Prostate gland (tissue), 2 donors: ENCODE measurements around the gene TAPT1. TPM values are rescaled to one million over a fixed set of nuclear protein-coding genes. Genes with fewer than 3 reads are reported as not detected.

ENCODE experiments used
- DNase-seq: peaks from one replicate; pipeline ENCODE4 v3.0.0-alpha.2; 2019; ENCODE audit warnings: low spot score
- H3K27ac ChIP-seq, 2 donors: fragments of 200-600 bp; sonication (generic); 2 replicates each; pipeline ENCODE4 v1.5.1; 2017 to 2019
- H3K27me3 ChIP-seq: fragments of 200-600 bp; sonication (generic); replicated peaks from 2 replicates; pipeline ENCODE4 v1.5.1; 2019; ENCODE audit not compliant: insufficient read depth
- H3K36me3 ChIP-seq, 2 donors: fragments of 200-600 bp; sonication (generic); 1 replicate in 1 of 2; 2 replicates in 1 of 2; pipeline versions ENCODE4 v1.5.1 to v1.8.1; 2017 to 2019
- H3K4me1 ChIP-seq: fragments of 200-600 bp; sonication (generic); replicated peaks from 2 replicates; pipeline ENCODE4 v1.5.1; 2019
- H3K4me3 ChIP-seq, 2 donors: fragments of 200-600 bp; sonication (generic); 2 replicates each; pipeline ENCODE4 v1.5.1; 2017 to 2019
- H3K9me3 ChIP-seq: fragments of 200-600 bp; sonication (generic); 2 replicates; pipeline ENCODE4 v1.5.1; 2017
- CTCF ChIP-seq, 4 experiments: fragments of 200-600 bp in 2 of 4; fragments of 450-650 bp in 2 of 4; sonication (generic) in 2 of 4; IDR thresholded peaks; 1 replicate in 3 of 4; 2 replicates in 1 of 4; pipeline ENCODE4 v1.5.1; 2016 to 2019; ENCODE audit warnings: antibody characterized with exemption in 4 of 4, mild to moderate bottlenecking in 2 of 4, moderate library complexity in 2 of 4
- POLR2A ChIP-seq: fragments of 450-650 bp; IDR thresholded peaks from one replicate; pipeline ENCODE4 v1.6.1; 2016; ENCODE audit warnings: antibody characterized with exemption, mild to moderate bottlenecking
- POLR2AphosphoS5 ChIP-seq: sonication (generic); formaldehyde crosslinking; IDR thresholded peaks from one replicate; pipeline ENCODE4 v1.6.1; 2017; ENCODE audit warnings: antibody characterized with exemption
- WGBS: methylation state at CpG from one replicate; pipeline ENCODE4 v1.1.5; 2018; 5-methylcytosine and 5-hydroxymethylcytosine counted together
- intact Hi-C: fragments of 100-400 bp; cut with DNase I; formaldehyde crosslinking; loops from one replicate; pipeline ENCODE4 v1.14.2; 2022
- total RNA-seq, 2 donors: library from RNA; depleted of rRNA; stranded (reverse); fragments of >200 nt; gene quantifications; one replicate each; pipeline ENCODE4 v1.1.0, GENCODE V29; 2016

TAPT1 gene
- total RNA-seq, 2 donors from 2014 or later, result 16.2 to 48.6 TPM

GRCh38 chr4:16129336-16129735, 96.9 kb downstream of the TAPT1 start:
- 26% methylated on average over 1 of the region's 1 CpG for WGBS
- no peak overlapping the region for H3K4me3 ChIP-seq
- no peaks in the 10 kb centered on the region for H3K36me3 ChIP-seq
- DNase-seq, result no peak
- TF ChIP-seq POLR2AphosphoS5, result no peak
- no peak for TF ChIP-seq CTCF (IDR thresholded peaks at IDR 0.05)
- TF ChIP-seq POLR2A, result no peak
- intact Hi-C loops, result no loop called here
- H3K27me3 ChIP-seq, result no peaks in the 10 kb centered on the region
- H3K4me1 ChIP-seq, result no peaks in the 10 kb centered on the region
- no peaks in the 10 kb centered on the region for H3K9me3 ChIP-seq
- H3K27ac ChIP-seq, result no peak overlapping the region

GRCh38 chr4:16126714-16127113, 99.6 kb downstream of the TAPT1 start:
- no peaks in the 10 kb centered on the region for H3K36me3 ChIP-seq
- no peak for DNase-seq
- H3K4me3 ChIP-seq, result no peak overlapping the region
- TF ChIP-seq CTCF (IDR thresholded peaks at IDR 0.05), result no peak
- no peak for TF ChIP-seq POLR2AphosphoS5
- TF ChIP-seq POLR2A, result no peak
- no peaks in the 10 kb centered on the region for H3K9me3 ChIP-seq
- H3K27me3 ChIP-seq, result no peaks in the 10 kb centered on the region
- 100% methylated on average over 1 of the region's 1 CpG for WGBS
- no peak overlapping the region for H3K27ac ChIP-seq
- H3K4me1 ChIP-seq, result no peaks in the 10 kb centered on the region
- intact Hi-C loops, result no loop called here

- TF ChIP-seq POLR2A (no peak), POLR2AphosphoS5 (no peak), CTCF (IDR thresholded peaks at IDR 0.05) (no peak)
- Histone ChIP-seq H3K27me3 (no peaks in the 10 kb centered on the region), H3K27ac (no peak overlapping the region), H3K4me1 (no peaks in the 10 kb centered on the region), H3K36me3 (no peaks in the 10 kb centered on the region), H3K9me3 (no peaks in the 10 kb centered on the region), H3K4me3 (no peak overlapping the region)
- no peak for DNase-seq
- WGBS, result 77% methylated on average over 8 of the region's 8 CpGs
- intact Hi-C loops, result no loop called here
These were observed 100.5 kb downstream of the TAPT1 start for GRCh38 chr4:16125571-16126445.

- 79% methylated on average over 4 of the region's 4 CpGs for WGBS
These were observed 102.0 kb downstream of the TAPT1 start for GRCh38 chr4:16124232-16124631.

More at GRCh38 chr4:16124232-16124631, 102.0 kb downstream of the TAPT1 start:
- Histone ChIP-seq H3K4me3 (no peak overlapping the region), H3K36me3 (no peaks in the 10 kb centered on the region), H3K4me1 (no peaks in the 10 kb centered on the region), H3K27ac (no peak overlapping the region), H3K9me3 (no peaks in the 10 kb centered on the region), H3K27me3 (no peaks in the 10 kb centered on the region)
- intact Hi-C loops, result no loop called here
- no peak for TF ChIP-seq CTCF (IDR thresholded peaks at IDR 0.05)
- no peak for TF ChIP-seq POLR2AphosphoS5
- no peak for TF ChIP-seq POLR2A
- no peak for DNase-seq
